Activated T-cell treated with anti-CD3 and anti-CD28 coated beads for 48 hours (primary cell): ENCODE measurements around the gene SLC8A2.
A peak's percentile ranks its signal among the peaks of the same experiment; 100 is the strongest.
"Not testable (repeated sequence)": the region's sequence is repeated elsewhere in the genome, so short reads cannot be mapped to it uniquely, and the experiment has no call there.

ENCODE experiments used
- DNase-seq: peaks from one replicate; pipeline ENCODE4 v3.0.0-alpha.2; 2020; ENCODE audit warnings: low read depth

SLC8A2 gene

GRCh38 chr19:47429140-47429793 is 42.4 kb downstream of the SLC8A2 start:
- no peak for DNase-seq

- DNase-seq, result peak; percentile 86
Observed at GRCh38 chr19:47428177-47428894, 43.4 kb downstream of the SLC8A2 start.

- DNase-seq, result peak; percentile 71
Observed at GRCh38 chr19:47427241-47428176, 44.2 kb downstream of the SLC8A2 start.

GRCh38 chr19:47423203-47423882 is 48.4 kb downstream of the SLC8A2 start:
- no peak for DNase-seq

- no peak for DNase-seq
Observed at GRCh38 chr19:47422417-47423163, 49.1 kb downstream of the SLC8A2 start.

- DNase-seq, result no peak
Observed at GRCh38 chr19:47421844-47422395, 49.8 kb downstream of the SLC8A2 start.

GRCh38 chr19:47421244-47421786 is 50.4 kb downstream of the SLC8A2 start:
- no peak for DNase-seq

- DNase-seq, result no peak
Observed at GRCh38 chr19:47419789-47420188, 51.9 kb downstream of the SLC8A2 start.

- DNase-seq, result no peak
Observed at GRCh38 chr19:47419030-47419783, 52.5 kb downstream of the SLC8A2 start, which contains the start of gene MEIS3. Gene MEIS3, minus strand, starts transcription at chr19:47419527. Its CDS starts 446 bp downstream, at chr19:47419081.

GRCh38 chr19:47418692-47419029 is 53.0 kb downstream of the SLC8A2 start:
- DNase-seq, result no peak

- no peak for DNase-seq
Observed at GRCh38 chr19:47417746-47418691, 53.7 kb downstream of the SLC8A2 start.

GRCh38 chr19:47417107-47417745 is 54.5 kb downstream of the SLC8A2 start:
- no peak for DNase-seq

- DNase-seq, result no peak
Observed at GRCh38 chr19:47416643-47416985, 55.1 kb downstream of the SLC8A2 start.

GRCh38 chr19:47415953-47416642 is 55.6 kb downstream of the SLC8A2 start:
- no peak for DNase-seq

GRCh38 chr19:47414469-47414868 is 57.2 kb downstream of the SLC8A2 start:
- DNase-seq, result no peak

- DNase-seq, result no peak
Observed at GRCh38 chr19:47413941-47414340, 57.8 kb downstream of the SLC8A2 start.

GRCh38 chr19:47411696-47412095 is 60.0 kb downstream of the SLC8A2 start:
- DNase-seq, result not testable (repeated sequence)

GRCh38 chr19:47411101-47411500 is 60.6 kb downstream of the SLC8A2 start:
- no peak for DNase-seq
